ENCODE results near the gene SAFB.
A peak's percentile ranks its signal among the peaks of the same experiment; 100 is the strongest.

The SAFB gene

GRCh38 chr19:5619946-5620345 is 2.9 kb upstream of the SAFB start:
- in situ Hi-C loops (cut with HindIII; ENCODE audit: low sequenced_read_pairs): no loop called here
- H3K4me3 ChIP-seq (ENCODE audit: low read depth, low read length): no peak overlapping the region
- no peak for TF ChIP-seq CTCF (IDR thresholded peaks at IDR 0.05; ENCODE audit: low read depth, low read length)
- no peak for DNase-seq (ENCODE audit: low read depth, low spot score)

DNA sequence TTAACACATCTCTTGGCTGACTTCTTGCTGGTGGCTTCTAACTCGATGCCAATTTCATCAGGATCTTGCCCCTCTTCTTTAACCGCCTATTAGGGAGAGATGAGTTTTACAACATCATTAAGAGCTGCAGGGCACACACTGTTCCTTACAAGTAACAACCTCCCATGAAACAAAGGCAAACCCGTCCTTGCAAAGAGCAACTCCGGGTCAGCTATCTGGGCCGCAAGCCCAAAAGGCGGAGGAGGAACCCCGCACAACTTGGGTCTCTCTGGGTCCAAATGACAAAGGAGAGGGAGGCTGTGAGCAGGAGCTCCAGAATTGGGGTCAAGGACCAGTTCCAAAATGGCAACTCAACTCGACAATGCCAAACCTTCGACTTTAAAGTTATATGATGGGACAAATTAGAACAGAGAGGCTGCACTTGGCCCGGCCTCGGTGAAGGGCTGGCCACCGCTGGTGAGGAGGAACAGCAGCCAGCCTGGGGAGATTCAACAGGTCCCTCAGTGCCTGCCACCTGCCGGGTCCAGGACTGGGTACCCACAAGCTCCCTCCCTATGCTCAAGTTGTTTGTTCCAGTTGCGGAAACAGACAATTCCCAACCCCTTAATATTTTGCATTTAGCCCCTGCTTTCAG is 1.5 kb upstream of the SAFB start:
- DNase-seq (ENCODE audit: low read depth, low spot score): no peak
- peak overlapping the region; percentile 99 for H3K4me3 ChIP-seq (ENCODE audit: low read depth, low read length)
- TF ChIP-seq CTCF (IDR thresholded peaks at IDR 0.05; ENCODE audit: low read depth, low read length): no peak
- in situ Hi-C loops (cut with HindIII; ENCODE audit: low sequenced_read_pairs): no loop called here

DNA sequence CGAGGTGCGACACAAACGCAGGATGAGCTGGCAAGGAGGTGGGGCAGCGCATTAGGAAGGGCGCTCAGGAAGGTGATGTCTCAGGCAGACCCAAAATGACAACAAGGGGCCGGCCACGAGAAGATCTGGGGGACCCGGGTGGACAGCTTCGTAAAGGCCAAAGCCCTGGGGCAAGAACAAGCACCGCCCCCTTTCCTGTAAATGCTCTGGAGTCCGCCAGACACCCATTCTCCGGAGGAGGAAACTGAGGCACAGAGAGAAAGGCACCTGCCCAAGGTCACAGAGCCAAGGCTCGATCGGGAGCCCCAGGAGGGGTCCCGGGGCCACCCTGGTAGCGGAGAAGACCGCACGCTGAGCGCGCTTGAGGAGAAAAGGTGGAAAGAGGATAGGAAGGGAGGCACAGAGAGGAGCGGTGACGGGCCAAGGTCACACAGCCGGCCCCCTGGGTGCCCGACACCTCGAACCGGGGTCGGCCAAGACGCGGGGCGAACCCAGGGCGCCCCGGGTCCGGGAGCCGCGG is 878 bp upstream of the SAFB start:
- in situ Hi-C loops (cut with HindIII; ENCODE audit: low sequenced_read_pairs): no loop called here
- peak overlapping the region; percentile 99 for H3K4me3 ChIP-seq (ENCODE audit: low read depth, low read length)
- no peak for DNase-seq (ENCODE audit: low read depth, low spot score)
- no peak for TF ChIP-seq CTCF (IDR thresholded peaks at IDR 0.05; ENCODE audit: low read depth, low read length)

- in situ Hi-C loops (cut with HindIII; ENCODE audit: low sequenced_read_pairs): no loop called here
- no peak for TF ChIP-seq CTCF (IDR thresholded peaks at IDR 0.05; ENCODE audit: low read depth, low read length)
- DNase-seq (ENCODE audit: low read depth, low spot score): no peak
Measured at GRCh38 chr19:5623397-5624017, 624 bp downstream of the SAFB start.

GRCh38 chr19:5624018-5624663 is 1.3 kb downstream of the SAFB start:
- in situ Hi-C loops (cut with HindIII; ENCODE audit: low sequenced_read_pairs): no loop called here
- DNase-seq (ENCODE audit: low read depth, low spot score): peak; percentile 40
- TF ChIP-seq CTCF (IDR thresholded peaks at IDR 0.05; ENCODE audit: low read depth, low read length): no peak
- peak overlapping the region; percentile 99 for H3K4me3 ChIP-seq (ENCODE audit: low read depth, low read length)

More at GRCh38 chr19:5623397-5624017, 624 bp downstream of the SAFB start:
- H3K4me3 ChIP-seq (ENCODE audit: low read depth, low read length): peak overlapping the region; percentile 99

- H3K4me3 ChIP-seq (ENCODE audit: low read depth, low read length): peak overlapping the region; percentile 99
- in situ Hi-C loops (cut with HindIII; ENCODE audit: low sequenced_read_pairs): no loop called here
- DNase-seq (ENCODE audit: low read depth, low spot score): no peak
- no peak for TF ChIP-seq CTCF (IDR thresholded peaks at IDR 0.05; ENCODE audit: low read depth, low read length)
Measured at GRCh38 chr19:5624741-5625278, 1.9 kb downstream of the SAFB start.
